ENCODE results near the gene ERI3. TPM values are rescaled to one million over a fixed set of nuclear protein-coding genes. Genes with fewer than 3 reads are reported as not detected.

Gene ERI3
- total RNA-seq, 1 donor = 52.8 TPM

DNA sequence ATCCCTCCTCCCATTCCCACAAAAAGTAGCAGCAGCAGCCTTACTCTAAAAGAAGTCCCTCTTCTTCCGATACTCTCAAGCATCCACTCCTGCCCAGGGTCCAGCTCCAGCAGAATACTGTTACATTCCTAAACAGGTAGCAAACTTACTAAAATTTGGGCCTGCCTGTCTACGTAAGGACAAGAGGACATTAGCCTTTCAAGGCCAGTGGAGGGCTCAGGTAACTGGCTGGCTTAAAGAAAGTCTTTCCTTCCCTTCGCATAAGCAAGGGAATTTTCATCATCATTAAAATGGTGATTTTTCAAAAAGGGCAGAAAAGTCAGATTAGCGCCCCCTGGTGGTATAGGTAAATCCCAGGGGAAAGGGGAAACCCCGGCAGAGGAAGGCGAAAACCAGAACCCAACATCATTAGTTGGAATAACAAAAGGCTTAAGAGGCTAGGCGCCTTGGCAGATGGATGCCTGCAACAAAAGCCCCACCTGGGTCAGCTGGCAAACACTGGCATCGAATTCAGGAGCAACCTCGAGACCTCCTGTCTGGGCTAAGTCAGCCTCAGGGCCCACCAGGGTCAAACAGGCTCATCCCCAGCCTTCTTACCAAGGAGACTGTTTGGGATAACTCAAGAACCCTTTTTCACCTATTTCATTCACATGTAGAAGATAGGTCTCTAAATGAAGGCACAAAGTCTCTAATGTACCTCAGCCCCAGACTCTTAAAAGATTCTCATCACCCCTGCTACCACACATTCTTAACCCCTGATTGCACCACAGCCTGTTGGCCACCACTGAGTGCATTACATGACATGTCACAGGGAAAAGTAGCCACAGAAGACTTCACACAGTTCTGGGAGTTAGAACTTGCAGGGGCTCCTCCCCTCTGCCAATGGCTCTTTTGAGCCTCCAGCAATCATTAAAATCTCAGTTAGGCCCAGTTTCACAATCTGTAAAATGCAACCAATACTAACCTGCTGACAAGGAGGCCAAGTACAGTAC, 36.7 kb downstream of the ERI3 start:
- Histone ChIP-seq H3K4me2 (ENCODE audit: insufficient read depth, low read length) (no peak overlapping the region), H3K27me3 (ENCODE audit: insufficient read depth, low read length) (no peaks in the 10 kb centered on the region), H3K4me3 (ENCODE audit: insufficient read depth, low read length) (no peak overlapping the region), H3K79me2 (ENCODE audit: insufficient read depth, low read length) (peaks cover 5% of the 10 kb centered on the region), H3K36me3 (ENCODE audit: insufficient read depth, low read length) (peaks cover 44% of the 10 kb centered on the region), H2AFZ (ENCODE audit: low read length) (no peak overlapping the region), H3K4me1 (ENCODE audit: insufficient read depth, low read length) (peaks cover 6% of the 10 kb centered on the region), H3K9me3 (ENCODE audit: low read depth, low read length) (no peaks in the 10 kb centered on the region), H3K27ac (ENCODE audit: low read depth, low read length) (no peak overlapping the region), H4K20me1 (ENCODE audit: insufficient read depth, low read length) (peaks cover 15% of the 10 kb centered on the region)
- peak; percentile 90 for DNase-seq (ENCODE audit: insufficient read length, low spot score, missing footprints)
- TF ChIP-seq, protein P1, sequence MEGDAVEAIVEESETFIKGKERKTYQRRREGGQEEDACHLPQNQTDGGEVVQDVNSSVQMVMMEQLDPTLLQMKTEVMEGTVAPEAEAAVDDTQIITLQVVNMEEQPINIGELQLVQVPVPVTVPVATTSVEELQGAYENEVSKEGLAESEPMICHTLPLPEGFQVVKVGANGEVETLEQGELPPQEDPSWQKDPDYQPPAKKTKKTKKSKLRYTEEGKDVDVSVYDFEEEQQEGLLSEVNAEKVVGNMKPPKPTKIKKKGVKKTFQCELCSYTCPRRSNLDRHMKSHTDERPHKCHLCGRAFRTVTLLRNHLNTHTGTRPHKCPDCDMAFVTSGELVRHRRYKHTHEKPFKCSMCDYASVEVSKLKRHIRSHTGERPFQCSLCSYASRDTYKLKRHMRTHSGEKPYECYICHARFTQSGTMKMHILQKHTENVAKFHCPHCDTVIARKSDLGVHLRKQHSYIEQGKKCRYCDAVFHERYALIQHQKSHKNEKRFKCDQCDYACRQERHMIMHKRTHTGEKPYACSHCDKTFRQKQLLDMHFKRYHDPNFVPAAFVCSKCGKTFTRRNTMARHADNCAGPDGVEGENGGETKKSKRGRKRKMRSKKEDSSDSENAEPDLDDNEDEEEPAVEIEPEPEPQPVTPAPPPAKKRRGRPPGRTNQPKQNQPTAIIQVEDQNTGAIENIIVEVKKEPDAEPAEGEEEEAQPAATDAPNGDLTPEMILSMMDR (IDR thresholded peaks at IDR 0.05; ENCODE audit: extremely low read depth, low read depth, low read length) = peak; percentile 87

DNA sequence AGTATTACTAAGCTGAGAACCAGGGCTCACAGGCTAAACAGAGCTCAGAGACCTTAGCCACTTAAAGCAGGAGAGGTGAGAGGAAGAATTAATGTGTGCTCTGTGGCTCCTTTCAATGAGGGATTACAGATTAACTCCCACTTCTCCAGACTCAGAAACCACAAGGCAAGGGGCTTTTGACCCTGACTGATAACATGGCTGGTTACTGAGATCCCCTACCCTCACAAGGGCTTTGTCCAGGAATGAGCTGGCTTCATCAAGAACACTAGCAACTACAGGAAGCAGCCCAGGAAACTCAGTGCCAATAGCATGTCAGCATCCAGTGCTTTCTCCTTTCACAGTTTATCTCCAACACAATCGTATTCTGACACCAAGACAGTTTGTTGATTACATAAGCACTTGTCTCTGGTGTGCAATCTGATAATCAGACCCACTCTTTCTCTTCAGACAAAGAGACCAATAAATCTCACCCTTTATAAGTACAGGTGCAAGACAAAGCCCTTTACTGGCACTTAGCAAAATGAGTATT, 38.8 kb downstream of the ERI3 start:
- no peaks in the 10 kb centered on the region for H3K79me2 ChIP-seq (ENCODE audit: insufficient read depth, low read length)
- no peak for DNase-seq (ENCODE audit: insufficient read length, low spot score, missing footprints)

DNA sequence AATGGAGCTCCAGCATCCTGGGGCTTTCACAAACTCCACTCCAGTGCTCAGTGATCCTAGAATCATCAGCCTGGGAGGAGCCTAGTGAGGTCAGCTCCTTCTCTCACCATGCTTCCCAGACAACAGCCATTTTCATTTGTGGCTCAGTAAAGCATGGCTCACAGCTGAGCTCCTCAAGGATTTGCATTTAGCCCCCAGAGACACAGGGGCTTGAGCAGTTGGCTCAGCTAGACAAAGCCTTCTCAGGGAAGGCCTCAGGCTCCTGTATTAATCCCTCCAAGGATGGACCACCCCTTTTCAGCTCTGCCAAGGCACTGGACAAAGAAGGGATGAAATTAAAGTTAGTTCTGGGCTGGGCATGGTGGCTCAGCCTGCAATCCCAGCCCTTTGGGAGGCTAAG, 39.5 kb downstream of the ERI3 start:
- Histone ChIP-seq H3K27me3 (ENCODE audit: insufficient read depth, low read length) (no peaks in the 10 kb centered on the region), H3K36me3 (ENCODE audit: insufficient read depth, low read length) (peaks cover 55% of the 10 kb centered on the region), H2AFZ (ENCODE audit: low read length) (no peak overlapping the region), H3K27ac (ENCODE audit: low read depth, low read length) (no peak overlapping the region), H3K4me1 (ENCODE audit: insufficient read depth, low read length) (peaks cover 6% of the 10 kb centered on the region), H3K4me2 (ENCODE audit: insufficient read depth, low read length) (no peak overlapping the region), H3K79me2 (ENCODE audit: insufficient read depth, low read length) (no peaks in the 10 kb centered on the region), H3K9me3 (ENCODE audit: low read depth, low read length) (no peaks in the 10 kb centered on the region), H3K4me3 (ENCODE audit: insufficient read depth, low read length) (no peak overlapping the region), H4K20me1 (ENCODE audit: insufficient read depth, low read length) (peaks cover 13% of the 10 kb centered on the region)
- TF ChIP-seq, protein P1 (IDR thresholded peaks at IDR 0.05; ENCODE audit: extremely low read depth, low read depth, low read length) = no peak
- DNase-seq (ENCODE audit: insufficient read length, low spot score, missing footprints) = no peak

More for the DNA sequence above, 38.8 kb downstream of the ERI3 start:
- Histone ChIP-seq H3K4me3 (ENCODE audit: insufficient read depth, low read length) (no peak overlapping the region), H3K9me3 (ENCODE audit: low read depth, low read length) (no peaks in the 10 kb centered on the region), H3K27me3 (ENCODE audit: insufficient read depth, low read length) (no peaks in the 10 kb centered on the region), H3K4me1 (ENCODE audit: insufficient read depth, low read length) (peaks cover 6% of the 10 kb centered on the region), H3K4me2 (ENCODE audit: insufficient read depth, low read length) (no peak overlapping the region), H3K27ac (ENCODE audit: low read depth, low read length) (no peak overlapping the region), H2AFZ (ENCODE audit: low read length) (no peak overlapping the region), H3K36me3 (ENCODE audit: insufficient read depth, low read length) (peaks cover 57% of the 10 kb centered on the region), H4K20me1 (ENCODE audit: insufficient read depth, low read length) (peaks cover 12% of the 10 kb centered on the region)
- TF ChIP-seq, protein P1 (IDR thresholded peaks at IDR 0.05; ENCODE audit: extremely low read depth, low read depth, low read length) = no peak

DNA sequence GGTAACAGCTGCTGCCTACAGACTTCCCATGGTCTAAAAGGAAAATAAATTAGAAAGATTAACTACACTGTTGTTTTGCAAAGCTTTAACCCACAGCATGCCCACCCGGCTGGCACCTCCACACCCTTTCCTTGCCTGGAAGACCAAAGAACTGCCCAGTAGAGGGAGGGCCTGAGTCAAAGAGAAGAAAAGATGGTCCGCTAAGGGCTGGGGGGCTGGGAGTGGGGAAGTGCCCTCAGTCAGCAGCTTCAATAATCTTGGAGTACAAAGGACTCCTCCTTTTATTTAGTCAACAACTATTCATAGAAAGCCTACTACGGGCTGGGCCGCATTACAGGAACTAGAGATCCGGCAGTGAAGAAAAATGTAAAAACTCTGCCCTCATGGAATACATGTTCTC, 40.6 kb downstream of the ERI3 start:
- DNase-seq (ENCODE audit: insufficient read length, low spot score, missing footprints) = no peak
- H3K9me3 ChIP-seq (ENCODE audit: low read depth, low read length) = no peaks in the 10 kb centered on the region
- no peaks in the 10 kb centered on the region for H3K79me2 ChIP-seq (ENCODE audit: insufficient read depth, low read length)
- TF ChIP-seq, protein P1 (IDR thresholded peaks at IDR 0.05; ENCODE audit: extremely low read depth, low read depth, low read length) = peak; percentile 29
- H3K4me3 ChIP-seq (ENCODE audit: insufficient read depth, low read length) = no peak overlapping the region
- H3K27ac ChIP-seq (ENCODE audit: low read depth, low read length) = no peak overlapping the region
- no peak overlapping the region for H3K4me2 ChIP-seq (ENCODE audit: insufficient read depth, low read length)
- H3K4me1 ChIP-seq (ENCODE audit: insufficient read depth, low read length) = peaks cover 6% of the 10 kb centered on the region
- H4K20me1 ChIP-seq (ENCODE audit: insufficient read depth, low read length) = peaks cover 13% of the 10 kb centered on the region
- peaks cover 56% of the 10 kb centered on the region for H3K36me3 ChIP-seq (ENCODE audit: insufficient read depth, low read length)
- no peaks in the 10 kb centered on the region for H3K27me3 ChIP-seq (ENCODE audit: insufficient read depth, low read length)
- no peak overlapping the region for H2AFZ ChIP-seq (ENCODE audit: low read length)
